MM.1S (cell line): ENCODE measurements around the gene SPECC1L.

Experiments
- EZH2 ChIP-seq: fragments of 300-600 bp; sonication (generic); optimal IDR thresholded peaks from 2 replicates; pipeline ENCODE3; 2017; ENCODE audit warnings: low read depth, mild to moderate bottlenecking, antibody characterized with exemption, low read length, mixed read lengths
- EZH2phosphoT487 ChIP-seq: fragments of 300-600 bp; sonication (generic); IDR thresholded peaks from 2 replicates; pipeline ENCODE4 v1.6.1; 2018; ENCODE audit warnings: antibody characterized with exemption, low read length
- TF ChIP-seq, protein P1 (sequence below): fragments of 300-600 bp; sonication (generic); IDR thresholded peaks from 2 replicates; pipeline ENCODE4 v1.5.1; 2016; ENCODE audit warnings: antibody characterized with exemption, low read length, mixed read lengths

- TF ChIP-seq, protein P1, sequence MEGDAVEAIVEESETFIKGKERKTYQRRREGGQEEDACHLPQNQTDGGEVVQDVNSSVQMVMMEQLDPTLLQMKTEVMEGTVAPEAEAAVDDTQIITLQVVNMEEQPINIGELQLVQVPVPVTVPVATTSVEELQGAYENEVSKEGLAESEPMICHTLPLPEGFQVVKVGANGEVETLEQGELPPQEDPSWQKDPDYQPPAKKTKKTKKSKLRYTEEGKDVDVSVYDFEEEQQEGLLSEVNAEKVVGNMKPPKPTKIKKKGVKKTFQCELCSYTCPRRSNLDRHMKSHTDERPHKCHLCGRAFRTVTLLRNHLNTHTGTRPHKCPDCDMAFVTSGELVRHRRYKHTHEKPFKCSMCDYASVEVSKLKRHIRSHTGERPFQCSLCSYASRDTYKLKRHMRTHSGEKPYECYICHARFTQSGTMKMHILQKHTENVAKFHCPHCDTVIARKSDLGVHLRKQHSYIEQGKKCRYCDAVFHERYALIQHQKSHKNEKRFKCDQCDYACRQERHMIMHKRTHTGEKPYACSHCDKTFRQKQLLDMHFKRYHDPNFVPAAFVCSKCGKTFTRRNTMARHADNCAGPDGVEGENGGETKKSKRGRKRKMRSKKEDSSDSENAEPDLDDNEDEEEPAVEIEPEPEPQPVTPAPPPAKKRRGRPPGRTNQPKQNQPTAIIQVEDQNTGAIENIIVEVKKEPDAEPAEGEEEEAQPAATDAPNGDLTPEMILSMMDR: no peak
- TF ChIP-seq EZH2 (no peak), EZH2phosphoT487 (no peak)
Measured at GRCh38 chr22:24224468-24224867, 46.2 kb upstream of the SPECC1L start.
